GM12891 (cell line): Measurements from ENCODE around the gene CARS1.

Experiments
- POLR2A ChIP-seq: IDR thresholded peaks from 2 replicates; pipeline ENCODE4 v1.6.1; 2011; ENCODE audit warnings: low read depth, low read length, control low read depth
- POLR2AphosphoS5 ChIP-seq: IDR thresholded peaks from 2 replicates; pipeline ENCODE4 v1.6.1; 2011; ENCODE audit warnings: low read depth, low read length, control low read depth
- SPI1 ChIP-seq: IDR thresholded peaks from 2 replicates; pipeline ENCODE4 v1.6.1; 2011; ENCODE audit warnings: low read depth, low read length, control low read depth
- TAF1 ChIP-seq: IDR thresholded peaks from 2 replicates; pipeline ENCODE4 v1.6.1; 2011; ENCODE audit warnings: low read depth, low read length, control low read depth

- TF ChIP-seq POLR2A (no peak), POLR2AphosphoS5 (no peak), TAF1 (no peak), SPI1 (no peak)
Measured at GRCh38 chr11:3051196-3052108, 5.8 kb downstream of the CARS1 start.
